ENCODE measurements around the gene UXS1. TPM values are rescaled to one million over a fixed set of nuclear protein-coding genes. Genes with fewer than 3 reads are reported as not detected.
"Not testable (repeated sequence)": the region's sequence is repeated elsewhere in the genome, so short reads cannot be mapped to it uniquely, and the experiment has no call there.

The UXS1 gene
- total RNA-seq (2021): 46.3 and 48.4 TPM in 2 replicates
- long read RNA-seq, transcript UXS1-201 (15 exons, 2,099 nt): minor isoform, 68 of 405 reads
- long read RNA-seq, transcript UXS1-203 (15 exons, 1,839 nt): major isoform, 256 of 405 reads
- long read RNA-seq, partial matches to known transcripts: 4 of 405 reads
- long read RNA-seq, other reads (novel, unspliced or antisense): 77 of 405 reads

DNA sequence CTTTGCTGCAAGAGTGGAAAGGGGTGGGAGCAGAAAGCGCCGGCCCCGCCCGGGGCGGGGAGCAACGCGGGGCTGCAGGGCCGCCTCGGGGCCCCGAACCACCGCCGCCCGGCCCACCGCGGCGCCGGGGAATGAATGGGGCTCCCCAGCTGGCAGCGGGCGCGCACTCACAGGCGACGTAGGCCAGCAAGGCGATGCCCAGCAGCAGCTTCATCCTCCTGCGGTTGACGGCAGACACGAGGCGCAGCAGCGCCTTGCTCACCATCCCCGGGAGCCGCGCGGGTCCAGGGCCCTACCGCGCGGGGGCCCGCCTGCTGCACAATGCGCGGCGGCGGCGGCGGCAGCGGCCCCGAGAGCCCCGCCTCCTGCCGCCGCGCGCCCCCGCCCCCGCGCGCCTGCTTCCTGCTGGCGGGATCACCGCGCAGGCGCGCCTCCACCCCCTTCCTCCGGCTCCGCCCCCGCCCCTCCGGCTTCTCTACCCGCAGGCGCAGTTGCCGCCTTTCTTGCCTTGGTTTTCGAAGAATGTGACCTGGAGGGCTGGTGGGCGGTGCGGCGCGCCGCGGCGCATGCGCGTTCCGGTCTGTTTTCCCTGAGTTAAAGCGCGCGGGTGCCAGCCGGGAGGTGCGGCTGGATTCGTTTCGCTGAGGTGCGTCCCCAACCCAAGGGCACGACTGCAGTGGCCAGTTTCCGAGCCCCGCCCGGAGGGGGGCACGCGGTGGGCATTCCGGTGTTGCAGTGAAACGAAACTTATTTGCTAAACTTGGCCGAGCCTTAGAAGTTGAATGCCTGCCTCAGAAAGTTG lies at the start of gene UXS1:
Gene UXS1 (minus strand): TSS at position 325 of the 802 bp plus-strand sequence. CDS start 60 bp downstream, at position 265.
- Histone ChIP-seq H3K56ac (ENCODE audit: insufficient read length, low read depth, low read length) (no peak within 1 kb of the TSS), H3T11ph (ENCODE audit: low read length) (no peak within 1 kb of the TSS), H3K23ac (ENCODE audit: insufficient read length, low read depth, low read length) (no peak within 1 kb of the TSS), H3K18ac (ENCODE audit: insufficient read length, low read depth, low read length) (peak within 1 kb of the TSS; percentile 86), H2BK120ac (ENCODE audit: low read depth, low read length, poor library complexity, severe bottlenecking) (no peak within 1 kb of the TSS), H2BK12ac (ENCODE audit: insufficient read length, low read depth, low read length) (no peak within 1 kb of the TSS), H3K27ac (ENCODE audit: insufficient read length, low read depth, low read length) (no peak within 1 kb of the TSS), H4K20me1 (ENCODE audit: control insufficient read depth, insufficient read depth, insufficient read length) (peaks cover 4% of the 10 kb centered on the region), H4K8ac (replicated peaks; ENCODE audit: insufficient read length, low read depth, low read length) (no peak within 1 kb of the TSS), H4K5ac (ENCODE audit: insufficient read length, low read depth, low read length) (no peak within 1 kb of the TSS), H3K4me1 (ENCODE audit: insufficient read depth, low read length) (peaks cover 9% of the 10 kb centered on the region; the same call in 1 of the 2 replicates), H3K14ac (ENCODE audit: insufficient read depth, low read length) (peak within 1 kb of the TSS; percentile 81; the same call in 1 of the 2 replicates), H3K4ac (ENCODE audit: low read depth, low read length) (no peak within 1 kb of the TSS), H2AFZ (ENCODE audit: low read length) (no peak within 1 kb of the TSS), H3K27me3 (ENCODE audit: insufficient read depth, low read length) (no peaks in the 10 kb centered on the region), H3K9me3 (ENCODE audit: control insufficient read depth, low read depth, low read length) (no peaks in the 10 kb centered on the region), H3K23me2 (ENCODE audit: insufficient read length, low read depth, low read length, poor library complexity, severe bottlenecking) (peaks cover 9% of the 10 kb centered on the region), H3K79me2 (ENCODE audit: insufficient read depth, low read length) (peaks cover 27% of the 10 kb centered on the region; the same call in 1 of the 2 replicates), H3K79me1 (ENCODE audit: insufficient read depth, low read depth, low read length, poor library complexity, severe bottlenecking) (peaks cover 5% of the 10 kb centered on the region), H3K4me2 (ENCODE audit: insufficient read depth, insufficient read length, low read length) (peak within 1 kb of the TSS; percentile 98), H2BK20ac (ENCODE audit: low read depth, low read length, poor library complexity, severe bottlenecking) (no peak within 1 kb of the TSS), H4K91ac (ENCODE audit: insufficient read length, low read depth, low read length) (no peak within 1 kb of the TSS), H2BK15ac (ENCODE audit: low read depth, low read length) (no peak within 1 kb of the TSS), H2AK5ac (ENCODE audit: insufficient read length, low read length) (no peak within 1 kb of the TSS), H2BK5ac (ENCODE audit: insufficient read length, low read length) (no peak within 1 kb of the TSS), H3K9ac (ENCODE audit: extremely low read depth, insufficient read length, low read length) (peak within 1 kb of the TSS; percentile 76)
- Mint-ChIP-seq H3K9me3 (no peaks in the 10 kb centered on the region; a peak in 1 of 5 replicates), H3K36me3 (ENCODE audit: insufficient read depth in 1 of 3, low read depth in 3 of 3) (peaks cover 1 to 5% (median 3%) of the 10 kb centered on the region in 3 experiments; a peak in 4 of 7 replicates), H3K4me3 (peak within 1 kb of the TSS; percentile 79 to 80), H3K4me1 (peaks cover 37 to 39% of the 10 kb centered on the region in 2 experiments), H3K27me3 (ENCODE audit: low read depth) (no peaks in the 10 kb centered on the region; the same call in none of the 2 replicates), H3K27ac (peak within 1 kb of the TSS in 2 of 3 experiments; percentile 22 to 89; a peak in 2 of 7 replicates)
- WGBS (ENCODE audit: extremely low coverage, insufficient read length, low lambda C conversion rate): no CpG with 5 or more reads among the region's 93 CpGs
- DNase-seq: peak; percentile 98
- TF ChIP-seq, protein P1, sequence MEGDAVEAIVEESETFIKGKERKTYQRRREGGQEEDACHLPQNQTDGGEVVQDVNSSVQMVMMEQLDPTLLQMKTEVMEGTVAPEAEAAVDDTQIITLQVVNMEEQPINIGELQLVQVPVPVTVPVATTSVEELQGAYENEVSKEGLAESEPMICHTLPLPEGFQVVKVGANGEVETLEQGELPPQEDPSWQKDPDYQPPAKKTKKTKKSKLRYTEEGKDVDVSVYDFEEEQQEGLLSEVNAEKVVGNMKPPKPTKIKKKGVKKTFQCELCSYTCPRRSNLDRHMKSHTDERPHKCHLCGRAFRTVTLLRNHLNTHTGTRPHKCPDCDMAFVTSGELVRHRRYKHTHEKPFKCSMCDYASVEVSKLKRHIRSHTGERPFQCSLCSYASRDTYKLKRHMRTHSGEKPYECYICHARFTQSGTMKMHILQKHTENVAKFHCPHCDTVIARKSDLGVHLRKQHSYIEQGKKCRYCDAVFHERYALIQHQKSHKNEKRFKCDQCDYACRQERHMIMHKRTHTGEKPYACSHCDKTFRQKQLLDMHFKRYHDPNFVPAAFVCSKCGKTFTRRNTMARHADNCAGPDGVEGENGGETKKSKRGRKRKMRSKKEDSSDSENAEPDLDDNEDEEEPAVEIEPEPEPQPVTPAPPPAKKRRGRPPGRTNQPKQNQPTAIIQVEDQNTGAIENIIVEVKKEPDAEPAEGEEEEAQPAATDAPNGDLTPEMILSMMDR (conservative IDR thresholded peaks at IDR 0.05): no peak

DNA sequence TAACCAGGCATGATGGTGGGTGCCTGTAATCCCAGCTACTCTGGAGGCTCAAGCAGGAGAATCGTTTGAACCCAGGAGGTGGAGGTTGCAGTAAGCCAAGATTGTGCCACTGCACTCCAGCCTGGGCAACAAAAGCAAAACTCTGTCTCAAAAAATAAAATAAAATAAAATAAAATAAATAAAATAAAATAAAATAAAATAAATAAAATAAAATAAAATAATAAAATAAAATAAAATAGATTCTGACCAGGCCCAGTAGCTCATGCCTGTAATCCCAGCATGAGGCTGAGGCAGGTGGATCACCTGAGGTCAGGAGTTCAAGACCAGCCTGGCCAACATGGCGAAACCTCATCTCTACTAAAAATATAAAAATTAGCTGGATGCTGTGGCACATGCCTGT lies 45.4 kb upstream of the UXS1 start:
- not testable (repeated sequence) for H3K4me3 Mint-ChIP-seq; H2BK120ac ChIP-seq (ENCODE audit: low read depth, low read length, poor library complexity, severe bottlenecking); H3K18ac ChIP-seq (ENCODE audit: insufficient read length, low read depth, low read length); H4K91ac ChIP-seq (ENCODE audit: insufficient read length, low read depth, low read length); H2BK15ac ChIP-seq (ENCODE audit: low read depth, low read length); H4K8ac ChIP-seq (replicated peaks; ENCODE audit: insufficient read length, low read depth, low read length); DNase-seq; H3K9me3 ChIP-seq (ENCODE audit: control insufficient read depth, low read depth, low read length); H4K20me1 ChIP-seq (ENCODE audit: control insufficient read depth, insufficient read depth, insufficient read length); H2BK12ac ChIP-seq (ENCODE audit: insufficient read length, low read depth, low read length); H3K4ac ChIP-seq (ENCODE audit: low read depth, low read length); H3K23ac ChIP-seq (ENCODE audit: insufficient read length, low read depth, low read length); H2AK5ac ChIP-seq (ENCODE audit: insufficient read length, low read length); H3K4me1 Mint-ChIP-seq; H3K27ac Mint-ChIP-seq; H2BK20ac ChIP-seq (ENCODE audit: low read depth, low read length, poor library complexity, severe bottlenecking); H4K5ac ChIP-seq (ENCODE audit: insufficient read length, low read depth, low read length); H3K4me1 ChIP-seq (ENCODE audit: insufficient read depth, low read length); H3K27ac ChIP-seq (ENCODE audit: insufficient read length, low read depth, low read length); H3K4me2 ChIP-seq (ENCODE audit: insufficient read depth, insufficient read length, low read length); H3K14ac ChIP-seq (ENCODE audit: insufficient read depth, low read length); H3T11ph ChIP-seq (ENCODE audit: low read length); H3K27me3 ChIP-seq (ENCODE audit: insufficient read depth, low read length); H3K27me3 Mint-ChIP-seq (ENCODE audit: low read depth); H3K79me2 ChIP-seq (ENCODE audit: insufficient read depth, low read length); H2BK5ac ChIP-seq (ENCODE audit: insufficient read length, low read length); H2AFZ ChIP-seq (ENCODE audit: low read length); H3K56ac ChIP-seq (ENCODE audit: insufficient read length, low read depth, low read length); H3K23me2 ChIP-seq (ENCODE audit: insufficient read length, low read depth, low read length, poor library complexity, severe bottlenecking); H3K9ac ChIP-seq (ENCODE audit: extremely low read depth, insufficient read length, low read length); H3K79me1 ChIP-seq (ENCODE audit: insufficient read depth, low read depth, low read length, poor library complexity, severe bottlenecking)
- WGBS (ENCODE audit: extremely low coverage, insufficient read length, low lambda C conversion rate): no CpG with 5 or more reads among the region's 2 CpGs
- H3K9me3 Mint-ChIP-seq: peaks cover 32% of the 10 kb centered on the region in 2 experiments
- peaks cover 13 to 27% (median 21%) of the 10 kb centered on the region in 3 experiments for H3K36me3 Mint-ChIP-seq (ENCODE audit: insufficient read depth in 1 of 3, low read depth in 3 of 3)
